ENCODE data around the gene ACTMAP. TPM values are rescaled to one million over a fixed set of nuclear protein-coding genes. Genes with fewer than 3 reads are reported as not detected.

Gene ACTMAP
- total RNA-seq, 1 experiment from 2014 or later = 5.4 TPM

- Histone ChIP-seq H3K4me1 (no peaks in the 10 kb centered on the region), H3K27ac (no peak overlapping the region), H3K4me3 (no peak overlapping the region), H3K36me3 (no peaks in the 10 kb centered on the region), H3K9me3 (replicated peaks) (no peaks in the 10 kb centered on the region), H3K27me3 (no peaks in the 10 kb centered on the region)
- no peak for DNase-seq
Measured at GRCh38 chr19:40707615-40708014, 42.7 kb downstream of the ACTMAP start.

DNA sequence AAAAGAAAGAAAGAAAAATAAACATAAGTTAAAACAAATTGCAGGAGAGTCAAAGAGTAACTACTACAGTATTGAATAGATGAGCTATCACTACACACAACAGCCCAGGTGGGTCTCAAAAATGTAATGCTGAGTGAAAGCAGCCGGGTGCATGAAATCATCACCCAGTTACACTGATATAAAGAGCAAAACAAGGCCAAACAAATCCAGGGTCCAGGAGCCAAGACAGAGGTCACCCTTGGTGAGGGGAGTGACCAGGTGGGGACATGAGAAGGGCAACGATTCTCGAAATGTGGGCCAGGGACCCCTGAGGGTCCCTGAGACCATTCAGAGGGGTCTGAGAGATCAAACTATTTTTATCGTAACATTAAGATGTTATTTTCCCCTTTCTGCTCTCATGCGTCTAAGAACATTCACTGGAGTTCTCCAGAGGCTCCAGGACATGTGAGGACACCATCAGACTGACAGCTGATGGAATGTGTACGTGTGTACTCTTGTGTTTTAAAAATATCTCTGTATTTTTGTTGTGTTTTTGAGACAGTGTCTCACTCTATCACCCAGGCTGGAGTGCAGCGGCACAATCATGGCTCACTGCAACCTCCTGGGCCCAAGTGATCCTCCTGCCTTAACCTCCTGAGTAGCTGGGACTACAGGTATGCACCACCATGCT lies 44.2 kb downstream of the ACTMAP start:
- Histone ChIP-seq H3K27me3 (no peaks in the 10 kb centered on the region), H3K4me3 (no peak overlapping the region), H3K9me3 (replicated peaks) (no peaks in the 10 kb centered on the region), H3K4me1 (no peaks in the 10 kb centered on the region), H3K27ac (no peak overlapping the region), H3K36me3 (0 out of 2 replicates have a peak, but pooled peaks cover 2% of the 10 kb centered on the region)
- no peak for DNase-seq

- no peaks in the 10 kb centered on the region for H3K27me3 ChIP-seq
- H3K36me3 ChIP-seq = 0 out of 2 replicates have a peak, but pooled peaks cover 2% of the 10 kb centered on the region
Measured at GRCh38 chr19:40705362-40705651, 45.0 kb downstream of the ACTMAP start.

GRCh38 chr19:40704491-40705361 lies 45.6 kb downstream of the ACTMAP start:
- H3K27ac ChIP-seq = no peak overlapping the region

More at GRCh38 chr19:40705362-40705651, 45.0 kb downstream of the ACTMAP start:
- no peaks in the 10 kb centered on the region for H3K9me3 ChIP-seq (replicated peaks)
- no peak for DNase-seq
- no peaks in the 10 kb centered on the region for H3K4me1 ChIP-seq
- H3K4me3 ChIP-seq = no peak overlapping the region
- H3K27ac ChIP-seq = no peak overlapping the region

DNA sequence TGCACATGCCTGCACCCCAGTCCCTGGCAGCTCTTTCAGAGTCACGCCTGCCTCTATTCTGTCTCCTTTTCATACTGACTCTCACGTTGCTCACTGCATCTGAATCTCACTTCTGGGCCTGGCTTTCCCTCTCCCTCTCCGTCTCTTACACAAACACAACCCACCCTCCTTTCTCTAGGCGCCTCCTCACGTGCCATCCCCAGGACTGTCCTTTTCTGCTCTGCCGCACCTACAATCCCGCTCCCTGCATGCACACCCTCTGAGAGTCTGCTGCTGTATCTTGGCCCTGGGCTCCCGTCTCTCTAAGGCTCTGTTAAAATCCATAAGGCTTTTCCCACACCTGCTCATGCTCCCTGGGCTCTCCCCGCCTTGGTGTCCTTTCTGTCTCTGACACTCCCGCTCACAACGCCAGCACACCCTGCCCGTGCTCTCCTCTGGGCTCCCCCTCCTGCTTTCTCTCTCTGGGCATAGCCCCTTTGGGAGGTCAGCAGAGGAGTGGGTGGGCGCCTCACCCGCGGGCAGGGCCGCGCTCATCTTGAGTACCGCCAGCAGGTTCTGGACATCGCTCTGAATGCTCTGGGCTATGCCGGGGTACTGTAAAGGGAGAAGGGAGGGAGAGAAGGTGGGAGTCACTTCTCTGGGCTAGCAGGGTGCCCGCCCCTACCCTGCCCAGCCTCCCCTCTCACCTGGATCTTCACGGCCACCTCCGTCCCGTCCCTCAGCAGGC lies 47.1 kb downstream of the ACTMAP start:
- no peaks in the 10 kb centered on the region for H3K4me1 ChIP-seq
- H3K36me3 ChIP-seq = 0 out of 2 replicates have a peak, but pooled peaks cover 2% of the 10 kb centered on the region
- no peak overlapping the region for H3K4me3 ChIP-seq
- H3K9me3 ChIP-seq (replicated peaks) = no peaks in the 10 kb centered on the region
- H3K27ac ChIP-seq = no peak overlapping the region
- DNase-seq = no peak
- no peaks in the 10 kb centered on the region for H3K27me3 ChIP-seq

More at GRCh38 chr19:40704491-40705361, 45.6 kb downstream of the ACTMAP start:
- no peaks in the 10 kb centered on the region for H3K9me3 ChIP-seq (replicated peaks)
- H3K4me1 ChIP-seq = no peaks in the 10 kb centered on the region
- 0 out of 2 replicates have a peak, but pooled peaks cover 2% of the 10 kb centered on the region for H3K36me3 ChIP-seq
- no peak overlapping the region for H3K4me3 ChIP-seq
- no peaks in the 10 kb centered on the region for H3K27me3 ChIP-seq
- DNase-seq = no peak

DNA sequence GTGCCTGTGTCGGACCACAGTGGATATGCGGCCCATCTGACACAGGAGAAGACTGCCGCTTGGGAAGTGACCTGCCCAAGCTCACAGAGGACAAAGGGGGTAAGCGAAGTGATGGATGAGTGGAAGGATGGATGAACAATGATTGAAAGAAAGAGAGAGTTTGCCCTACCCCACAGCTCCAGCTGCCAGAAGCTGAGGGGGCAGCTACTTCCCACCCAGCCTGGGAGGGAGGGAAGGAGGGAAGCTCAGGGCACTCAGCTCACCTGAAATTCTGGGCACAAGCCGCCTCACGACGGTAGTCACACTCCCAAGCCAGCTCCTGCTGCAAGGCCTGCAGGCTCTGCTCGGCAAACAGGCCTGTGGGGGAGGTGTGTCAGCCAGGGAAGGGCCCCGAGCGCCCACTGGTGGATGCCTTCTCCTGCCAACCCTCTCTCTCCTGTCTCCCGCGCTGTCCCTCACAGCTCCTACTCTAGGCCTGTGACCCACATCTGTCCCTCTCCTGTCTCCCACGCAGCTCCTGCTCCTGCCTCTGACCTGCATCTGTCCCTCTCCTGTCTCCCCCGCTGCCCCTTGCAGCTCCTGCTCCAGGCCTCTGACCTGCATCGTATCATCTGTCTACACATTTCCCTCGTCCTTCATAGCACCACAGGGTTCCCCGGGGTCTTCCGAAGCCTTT lies 47.8 kb downstream of the ACTMAP start:
- H3K36me3 ChIP-seq = 0 out of 2 replicates have a peak, but pooled peaks cover 2% of the 10 kb centered on the region
- no peaks in the 10 kb centered on the region for H3K4me1 ChIP-seq
- DNase-seq = no peak

DNA sequence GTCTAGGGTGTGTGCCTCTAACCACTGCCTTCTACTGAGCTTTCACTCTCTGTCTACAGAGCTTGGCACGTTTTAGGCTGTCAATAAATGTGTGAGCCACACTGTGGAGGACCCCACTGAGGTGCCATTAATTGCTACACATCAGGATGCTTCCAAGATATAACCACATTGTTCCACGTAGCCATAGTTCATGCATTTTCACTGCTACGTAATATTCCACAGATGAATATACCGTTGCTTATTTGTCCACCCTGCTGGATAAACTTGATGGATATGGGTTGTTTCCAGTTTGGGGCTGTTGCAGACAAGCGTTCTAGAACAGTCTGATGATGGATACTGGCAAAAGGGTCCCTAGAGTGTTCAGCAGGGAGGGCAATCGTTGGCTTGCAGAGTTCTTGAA lies 48.5 kb downstream of the ACTMAP start:
- 0 out of 2 replicates have a peak, but pooled peaks cover 2% of the 10 kb centered on the region for H3K36me3 ChIP-seq

More for the DNA sequence above, 47.8 kb downstream of the ACTMAP start:
- Histone ChIP-seq H3K27me3 (no peaks in the 10 kb centered on the region), H3K9me3 (replicated peaks) (no peaks in the 10 kb centered on the region), H3K27ac (no peak overlapping the region), H3K4me3 (no peak overlapping the region)

DNA sequence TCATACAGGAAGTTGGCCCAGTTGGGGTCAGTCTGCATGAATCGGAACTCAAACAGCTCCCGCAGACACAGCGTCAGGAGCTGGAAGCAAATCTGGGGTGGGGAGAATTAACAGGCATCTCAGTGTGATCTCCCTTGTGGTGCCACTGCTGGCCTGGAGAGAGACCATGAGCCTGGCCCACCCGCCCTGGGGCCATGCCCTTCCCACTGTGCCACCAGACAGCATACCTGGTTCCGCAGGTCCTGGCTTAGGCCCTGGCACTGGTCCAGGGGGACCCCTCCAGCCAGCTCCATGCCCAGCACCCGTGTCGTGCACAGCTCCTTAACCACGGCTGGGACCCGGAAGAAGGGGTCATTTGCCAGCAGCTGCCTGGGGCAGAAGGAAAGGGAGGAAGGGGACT lies 50.2 kb downstream of the ACTMAP start:
- Histone ChIP-seq H3K4me1 (no peaks in the 10 kb centered on the region), H3K27me3 (no peaks in the 10 kb centered on the region), H3K9me3 (replicated peaks) (no peaks in the 10 kb centered on the region), H3K4me3 (no peak overlapping the region), H3K36me3 (0 out of 2 replicates have a peak, but pooled peaks cover 2% of the 10 kb centered on the region), H3K27ac (no peak overlapping the region)
- DNase-seq = no peak

More for the DNA sequence above, 48.5 kb downstream of the ACTMAP start:
- Histone ChIP-seq H3K27me3 (no peaks in the 10 kb centered on the region), H3K9me3 (replicated peaks) (no peaks in the 10 kb centered on the region), H3K4me3 (no peak overlapping the region), H3K4me1 (no peaks in the 10 kb centered on the region), H3K27ac (no peak overlapping the region)
- DNase-seq = no peak

DNA sequence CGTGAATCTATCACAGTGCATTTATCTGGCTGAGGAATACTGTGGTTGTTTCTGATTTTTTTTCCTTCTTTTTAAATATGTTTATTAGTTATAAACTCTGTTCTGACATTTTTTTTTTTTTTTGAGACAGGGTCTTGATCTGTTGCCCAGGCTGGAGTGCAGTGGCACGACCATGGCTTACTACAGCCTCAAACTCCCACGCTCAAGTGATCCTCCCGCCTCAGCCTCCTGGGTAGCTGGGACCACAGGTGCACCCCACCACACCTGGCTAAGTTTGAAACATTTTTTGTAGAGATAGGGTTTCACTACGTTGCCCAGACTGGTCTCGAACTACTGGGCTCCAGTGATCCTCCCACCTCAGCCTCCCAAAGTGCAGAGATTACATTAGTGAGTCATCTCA lies 53.3 kb downstream of the ACTMAP start:
- Histone ChIP-seq H3K4me3 (no peak overlapping the region), H3K36me3 (no peaks in the 10 kb centered on the region), H3K4me1 (no peaks in the 10 kb centered on the region; the same call in 1 of the 2 replicates), H3K9me3 (replicated peaks) (no peaks in the 10 kb centered on the region), H3K27ac (no peak overlapping the region), H3K27me3 (no peaks in the 10 kb centered on the region)
- DNase-seq = no peak

DNA sequence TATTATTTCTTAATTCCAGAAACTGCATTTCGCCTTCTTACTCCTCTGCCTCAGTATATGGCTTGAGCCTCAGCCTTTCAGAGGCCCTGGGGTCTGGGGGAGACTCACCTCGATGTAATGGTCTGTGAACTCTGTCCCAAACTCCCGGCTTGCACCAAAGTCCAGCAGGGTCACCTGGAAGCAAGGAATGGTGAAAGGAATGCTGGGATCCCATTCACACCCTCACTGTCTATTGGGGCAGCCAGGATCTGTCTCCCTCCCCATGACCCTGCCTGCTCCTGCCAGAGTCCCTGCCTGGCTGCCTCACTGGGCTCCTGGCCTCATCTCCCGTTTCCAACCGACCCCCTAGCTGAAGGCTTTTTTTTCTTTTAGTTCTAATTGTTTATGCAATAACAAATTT lies 54.4 kb downstream of the ACTMAP start:
- H3K36me3 ChIP-seq = no peaks in the 10 kb centered on the region
- peaks cover 7% of the 10 kb centered on the region for H3K4me1 ChIP-seq
- no peak overlapping the region for H3K27ac ChIP-seq
- H3K4me3 ChIP-seq = no peak overlapping the region
- DNase-seq = no peak
- H3K9me3 ChIP-seq (replicated peaks) = no peaks in the 10 kb centered on the region
- no peaks in the 10 kb centered on the region for H3K27me3 ChIP-seq

GRCh38 chr19:40693896-40694295 lies 56.4 kb downstream of the ACTMAP start:
- Histone ChIP-seq H3K27me3 (no peaks in the 10 kb centered on the region), H3K4me3 (no peak overlapping the region), H3K4me1 (peaks cover 10% of the 10 kb centered on the region), H3K27ac (no peak overlapping the region), H3K9me3 (replicated peaks) (no peaks in the 10 kb centered on the region), H3K36me3 (no peaks in the 10 kb centered on the region)
- no peak for DNase-seq

GRCh38 chr19:40693150-40693788 lies 57.0 kb downstream of the ACTMAP start:
- Histone ChIP-seq H3K4me3 (no peak overlapping the region), H3K36me3 (no peaks in the 10 kb centered on the region), H3K27me3 (no peaks in the 10 kb centered on the region), H3K4me1 (peaks cover 16% of the 10 kb centered on the region), H3K27ac (no peak overlapping the region), H3K9me3 (replicated peaks) (no peaks in the 10 kb centered on the region)
- no peak for DNase-seq

DNA sequence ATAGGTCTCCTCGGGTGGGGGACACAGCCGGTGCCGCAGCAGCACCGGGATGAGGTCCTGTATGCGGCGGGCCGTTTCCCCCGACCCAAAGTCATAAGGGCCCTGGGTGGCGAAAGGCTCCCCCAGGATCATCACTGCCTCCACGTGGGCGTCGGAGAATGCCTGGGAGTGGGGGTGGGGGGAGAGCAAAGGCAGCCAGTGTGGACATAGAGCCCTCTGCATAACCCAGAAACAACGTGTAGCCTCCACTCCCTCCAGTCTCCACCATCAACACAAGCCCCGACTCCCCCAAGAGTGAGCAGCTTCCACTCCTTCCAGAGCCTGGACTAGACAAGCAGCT lies 58.1 kb downstream of the ACTMAP start:
- no peaks in the 10 kb centered on the region for H3K27me3 ChIP-seq
- peaks cover 23% of the 10 kb centered on the region for H3K4me1 ChIP-seq
- no peak overlapping the region for H3K27ac ChIP-seq
- H3K9me3 ChIP-seq (replicated peaks) = no peaks in the 10 kb centered on the region
- no peak overlapping the region for H3K4me3 ChIP-seq
- H3K36me3 ChIP-seq = no peaks in the 10 kb centered on the region
- DNase-seq = no peak

All from SJCRH30 (cell line).